SK-N-MC (cell line): ENCODE results near the gene TMEM26.
A peak's percentile ranks its signal among the peaks of the same experiment; 100 is the strongest.

ENCODE experiments used
- DNase-seq: peaks from one replicate; pipeline ENCODE4 v3.0.0-alpha.2; 2011; ENCODE audit warnings: low read depth, low spot score
- H3K27ac ChIP-seq: fragments of 200-600 bp; sonication (generic); 2 replicates; pipeline ENCODE4 v1.5.1; 2016; ENCODE audit warnings: mixed run types
- H3K36me3 ChIP-seq: fragments of 200-600 bp; sonication (generic); 2 replicates; pipeline ENCODE4 v1.6.1; 2017; ENCODE audit warnings: antibody characterized with exemption, low read length, mixed read lengths; ENCODE audit not compliant: insufficient read depth
- H3K4me3 ChIP-seq: fragments of 200-600 bp; sonication (generic); 2 replicates; pipeline ENCODE4 v1.5.1; 2016
- H3K9ac ChIP-seq: fragments of 200-600 bp; sonication (generic); 2 replicates; pipeline ENCODE4 v1.8.0; 2017; ENCODE audit warnings: mixed run types, mixed read lengths; ENCODE audit not compliant: insufficient read length
- H3K9me3 ChIP-seq: fragments of 200-600 bp; sonication (generic); 2 replicates; pipeline ENCODE4 v1.6.1; 2017; ENCODE audit warnings: low read depth, mild to moderate bottlenecking, antibody characterized with exemption, low read length, moderate library complexity, mixed read lengths
- EZH2 ChIP-seq: fragments of 200-600 bp; sonication (generic); IDR thresholded peaks from one replicate; pipeline ENCODE4 v1.6.1; 2017; ENCODE audit warnings: antibody characterized with exemption
- FOXP2 ChIP-seq: optimal IDR thresholded peaks from 2 replicates; pipeline ENCODE3; 2011; ENCODE audit warnings: mild to moderate bottlenecking, moderate library complexity; ENCODE audit not compliant: insufficient read depth; ENCODE audit errors: extremely low read length, control extremely low read depth
- POLR2AphosphoS5 ChIP-seq: IDR thresholded peaks from 2 replicates; pipeline ENCODE4 v1.6.1; 2012; ENCODE audit warnings: mild to moderate bottlenecking, low read depth, low read length, borderline replicate concordance

TMEM26 gene

GRCh38 chr10:61452655-61453641 is at the start of gene TMEM26:
Gene TMEM26 (minus strand): TSS chr10:61453381. CDS start chr10:61453081, 300 bp downstream.
- no peak for DNase-seq
- Histone ChIP-seq H3K9ac (no peak within 1 kb of the TSS), H3K4me3 (no peak within 1 kb of the TSS)

GRCh38 chr10:61500460-61500859 is 47.3 kb upstream of the TMEM26 start:
- no peak for TF ChIP-seq EZH2
- no peak for TF ChIP-seq FOXP2
- no peak for TF ChIP-seq POLR2AphosphoS5
- Histone ChIP-seq H3K9ac (no peak overlapping the region), H3K4me3 (no peak overlapping the region), H3K36me3 (no peaks in the 10 kb centered on the region), H3K27ac (no peak overlapping the region), H3K9me3 (no peaks in the 10 kb centered on the region)
- no peak for DNase-seq

More at GRCh38 chr10:61452655-61453641, at the start of gene TMEM26:
- H3K9me3 ChIP-seq = no peaks in the 10 kb centered on the region
- TF ChIP-seq FOXP2 (no peak), POLR2AphosphoS5 (no peak)
- no peak within 1 kb of the TSS for H3K27ac ChIP-seq
- H3K36me3 ChIP-seq = no peaks in the 10 kb centered on the region

- no peak for DNase-seq
- H3K27ac ChIP-seq = peak overlapping the region; percentile 84
- no peaks in the 10 kb centered on the region for H3K9me3 ChIP-seq
- H3K36me3 ChIP-seq = no peaks in the 10 kb centered on the region
- TF ChIP-seq EZH2 (no peak), FOXP2 (no peak), POLR2AphosphoS5 (no peak)
- H3K4me3 ChIP-seq = no peak overlapping the region
- no peak overlapping the region for H3K9ac ChIP-seq
These were observed 39.3 kb upstream of the TMEM26 start for GRCh38 chr10:61492364-61492995.

- no peak for DNase-seq
- Histone ChIP-seq H3K9me3 (no peaks in the 10 kb centered on the region), H3K9ac (no peak overlapping the region), H3K27ac (no peak overlapping the region), H3K4me3 (no peak overlapping the region), H3K36me3 (no peaks in the 10 kb centered on the region)
- TF ChIP-seq POLR2AphosphoS5 (no peak), FOXP2 (no peak), EZH2 (no peak)
These were observed 34.3 kb upstream of the TMEM26 start for GRCh38 chr10:61487506-61487905.

- H3K27ac ChIP-seq = no peak overlapping the region
- no peak for DNase-seq
- H3K9ac ChIP-seq = no peak overlapping the region
- H3K9me3 ChIP-seq = no peaks in the 10 kb centered on the region
- no peaks in the 10 kb centered on the region for H3K36me3 ChIP-seq
- no peak for TF ChIP-seq POLR2AphosphoS5
- TF ChIP-seq FOXP2 = no peak
- no peak for TF ChIP-seq EZH2
- 0 out of 2 replicates have a peak overlapping the region, but pooled peaks have one; percentile 11 for H3K4me3 ChIP-seq
These were observed 33.7 kb upstream of the TMEM26 start for GRCh38 chr10:61486738-61487396.

- no peak overlapping the region for H3K27ac ChIP-seq
- no peak for TF ChIP-seq FOXP2
- TF ChIP-seq EZH2 = no peak
- TF ChIP-seq POLR2AphosphoS5 = no peak
- H3K9me3 ChIP-seq = no peaks in the 10 kb centered on the region
- no peak for DNase-seq
- no peak overlapping the region for H3K9ac ChIP-seq
- H3K36me3 ChIP-seq = no peaks in the 10 kb centered on the region
- no peak overlapping the region for H3K4me3 ChIP-seq
These were observed 33.1 kb upstream of the TMEM26 start for GRCh38 chr10:61486251-61486650.

GRCh38 chr10:61481597-61481996 is 28.4 kb upstream of the TMEM26 start:
- Histone ChIP-seq H3K9ac (no peak overlapping the region), H3K4me3 (no peak overlapping the region), H3K27ac (no peak overlapping the region), H3K36me3 (no peaks in the 10 kb centered on the region), H3K9me3 (no peaks in the 10 kb centered on the region)
- no peak for TF ChIP-seq POLR2AphosphoS5
- no peak for TF ChIP-seq FOXP2
- TF ChIP-seq EZH2 = no peak
- no peak for DNase-seq

GRCh38 chr10:61480208-61480607 is 27.0 kb upstream of the TMEM26 start:
- H3K9me3 ChIP-seq = no peaks in the 10 kb centered on the region
- no peak overlapping the region for H3K27ac ChIP-seq
- H3K4me3 ChIP-seq = no peak overlapping the region
- H3K36me3 ChIP-seq = no peaks in the 10 kb centered on the region
- TF ChIP-seq EZH2 (no peak), FOXP2 (no peak), POLR2AphosphoS5 (no peak)
- no peak overlapping the region for H3K9ac ChIP-seq
- DNase-seq = no peak
